ENCODE data around the gene TMOD2.
"Not testable (repeated sequence)": the region's sequence is repeated elsewhere in the genome, so short reads cannot be mapped to it uniquely, and the experiment has no call there.

The TMOD2 gene

GRCh38 chr15:51782357-51782896 is 31.0 kb downstream of the TMOD2 start:
- H3K79me2 ChIP-seq (ENCODE audit: insufficient read depth, low read length), result no peaks in the 10 kb centered on the region
- no peaks in the 10 kb centered on the region for H3F3A ChIP-seq (ENCODE audit: low read depth)
- H3K27me3 ChIP-seq (ENCODE audit: insufficient read depth, low read length, poor library complexity, severe bottlenecking), result no peaks in the 10 kb centered on the region
- no peaks in the 10 kb centered on the region for H4K20me1 ChIP-seq (ENCODE audit: insufficient read depth, low read length, poor library complexity, severe bottlenecking)
- no peak overlapping the region for H3K4me2 ChIP-seq (ENCODE audit: low read depth, low read length, poor library complexity, severe bottlenecking)
- no peak overlapping the region for H3K4me3 ChIP-seq (ENCODE audit: low read length, poor library complexity, severe bottlenecking)
- no peaks in the 10 kb centered on the region for H3K4me1 ChIP-seq (ENCODE audit: insufficient read depth, low read length, poor library complexity, severe bottlenecking)
- no peaks in the 10 kb centered on the region for H3K9me3 ChIP-seq (ENCODE audit: insufficient read depth, low read depth, low read length)
- H3K9ac ChIP-seq (ENCODE audit: low read depth, low read length, poor library complexity, severe bottlenecking), result no peak overlapping the region
- TF ChIP-seq CTCF (conservative IDR thresholded peaks at IDR 0.05; ENCODE audit: low read length) (peak; percentile 63), EZH2phosphoT487 (IDR thresholded peaks at IDR 0.05; ENCODE audit: borderline replicate concordance) (no peak)
- no peaks in the 10 kb centered on the region for H3K9me2 ChIP-seq (replicated peaks; ENCODE audit: low read depth, low read length)
- peaks cover 9% of the 10 kb centered on the region; the same call in 1 of the 2 replicates for H3K36me3 ChIP-seq (ENCODE audit: insufficient read depth, low read length)
- no peak overlapping the region for H2AFZ ChIP-seq (ENCODE audit: low read length)

GRCh38 chr15:51783967-51784366 is 32.6 kb downstream of the TMOD2 start:
- no peaks in the 10 kb centered on the region for H3K27me3 ChIP-seq (ENCODE audit: insufficient read depth, low read length, poor library complexity, severe bottlenecking)
- no peak overlapping the region for H3K9ac ChIP-seq (ENCODE audit: low read depth, low read length, poor library complexity, severe bottlenecking)
- no peaks in the 10 kb centered on the region for H3K4me1 ChIP-seq (ENCODE audit: insufficient read depth, low read length, poor library complexity, severe bottlenecking)
- TF ChIP-seq CTCF (conservative IDR thresholded peaks at IDR 0.05; ENCODE audit: low read length) (no peak), EZH2phosphoT487 (IDR thresholded peaks at IDR 0.05; ENCODE audit: borderline replicate concordance) (no peak)
- no peaks in the 10 kb centered on the region for H3F3A ChIP-seq (ENCODE audit: low read depth)
- no peak overlapping the region for H3K4me2 ChIP-seq (ENCODE audit: low read depth, low read length, poor library complexity, severe bottlenecking)
- H2AFZ ChIP-seq (ENCODE audit: low read length), result no peak overlapping the region
- no peaks in the 10 kb centered on the region for H4K20me1 ChIP-seq (ENCODE audit: insufficient read depth, low read length, poor library complexity, severe bottlenecking)
- H3K4me3 ChIP-seq (ENCODE audit: low read length, poor library complexity, severe bottlenecking), result no peak overlapping the region
- H3K9me3 ChIP-seq (ENCODE audit: insufficient read depth, low read depth, low read length), result no peaks in the 10 kb centered on the region
- H3K9me2 ChIP-seq (replicated peaks; ENCODE audit: low read depth, low read length), result no peaks in the 10 kb centered on the region
- H3K79me2 ChIP-seq (ENCODE audit: insufficient read depth, low read length), result no peaks in the 10 kb centered on the region
- H3K36me3 ChIP-seq (ENCODE audit: insufficient read depth, low read length), result peaks cover 8% of the 10 kb centered on the region; the same call in 1 of the 2 replicates

GRCh38 chr15:51787130-51787529 is 35.7 kb downstream of the TMOD2 start:
- not testable (repeated sequence) for H3K4me2 ChIP-seq (ENCODE audit: low read depth, low read length, poor library complexity, severe bottlenecking); H4K20me1 ChIP-seq (ENCODE audit: insufficient read depth, low read length, poor library complexity, severe bottlenecking); H3K9ac ChIP-seq (ENCODE audit: low read depth, low read length, poor library complexity, severe bottlenecking); H3K4me1 ChIP-seq (ENCODE audit: insufficient read depth, low read length, poor library complexity, severe bottlenecking); H3K4me3 ChIP-seq (ENCODE audit: low read length, poor library complexity, severe bottlenecking); H3F3A ChIP-seq (ENCODE audit: low read depth); H3K36me3 ChIP-seq (ENCODE audit: insufficient read depth, low read length); H3K9me3 ChIP-seq (ENCODE audit: insufficient read depth, low read depth, low read length); H3K9me2 ChIP-seq (replicated peaks; ENCODE audit: low read depth, low read length); H2AFZ ChIP-seq (ENCODE audit: low read length); H3K79me2 ChIP-seq (ENCODE audit: insufficient read depth, low read length); H3K27me3 ChIP-seq (ENCODE audit: insufficient read depth, low read length, poor library complexity, severe bottlenecking)

GRCh38 chr15:51792474-51792873 is 41.1 kb downstream of the TMOD2 start:
- not testable (repeated sequence) for H4K20me1 ChIP-seq (ENCODE audit: insufficient read depth, low read length, poor library complexity, severe bottlenecking); H3F3A ChIP-seq (ENCODE audit: low read depth); H2AFZ ChIP-seq (ENCODE audit: low read length); H3K79me2 ChIP-seq (ENCODE audit: insufficient read depth, low read length); H3K4me1 ChIP-seq (ENCODE audit: insufficient read depth, low read length, poor library complexity, severe bottlenecking); H3K9ac ChIP-seq (ENCODE audit: low read depth, low read length, poor library complexity, severe bottlenecking); H3K9me2 ChIP-seq (replicated peaks; ENCODE audit: low read depth, low read length); H3K4me2 ChIP-seq (ENCODE audit: low read depth, low read length, poor library complexity, severe bottlenecking); H3K4me3 ChIP-seq (ENCODE audit: low read length, poor library complexity, severe bottlenecking); H3K27me3 ChIP-seq (ENCODE audit: insufficient read depth, low read length, poor library complexity, severe bottlenecking); H3K9me3 ChIP-seq (ENCODE audit: insufficient read depth, low read depth, low read length); H3K36me3 ChIP-seq (ENCODE audit: insufficient read depth, low read length)

Data from Loucy (cell line).